Neural cell (in vitro differentiated cells): ENCODE data around the gene NLRP13. TPM values are rescaled to one million over a fixed set of nuclear protein-coding genes. Genes with fewer than 3 reads are reported as not detected.

ENCODE experiments used
- H2AFZ ChIP-seq: fragments of 200-600, 300-800 bp; sonication (generic), shearing (Covaris generic); 2 replicates; pipeline ENCODE4 v1.6.0; 2014; ENCODE audit warnings: low read depth, mild to moderate bottlenecking, antibody characterized with exemption, low read length, moderate library complexity
- H3F3A ChIP-seq: fragments of 200-600 bp; shearing (Covaris generic); 2 replicates; pipeline ENCODE4 v1.6.1; 2016; ENCODE audit warnings: mild to moderate bottlenecking, moderate library complexity, mixed read lengths, antibody characterized with exemption, low read length; ENCODE audit not compliant: insufficient read depth, poor library complexity, severe bottlenecking
- H3K27ac ChIP-seq: fragments of 200-600, 300-800 bp; sonication (generic), shearing (Covaris generic); 2 replicates; pipeline ENCODE4 v1.5.1; 2014; ENCODE audit warnings: mild to moderate bottlenecking, low read length, moderate library complexity
- H3K27me3 ChIP-seq: fragments of 300-800, 200-600 bp; sonication (generic), shearing (Covaris generic); 2 replicates; pipeline ENCODE4 v1.6.0; 2014; ENCODE audit warnings: mild to moderate bottlenecking, low read depth, low read length, moderate library complexity; ENCODE audit not compliant: insufficient read depth
- H3K36me3 ChIP-seq: fragments of 300-800, 200-600 bp; sonication (generic), shearing (Covaris generic); 2 replicates; pipeline ENCODE4 v1.5.1; 2014; ENCODE audit warnings: mild to moderate bottlenecking, antibody characterized with exemption, low read length, moderate library complexity; ENCODE audit not compliant: insufficient read depth
- H3K4me2 ChIP-seq: fragments of 300-800, 200-600 bp; sonication (generic), shearing (Covaris generic); 2 replicates; pipeline ENCODE4 v1.6.0; 2014; ENCODE audit warnings: mild to moderate bottlenecking, low read length
- H3K4me3 ChIP-seq: fragments of 300-800, 200-600 bp; sonication (generic), shearing (Covaris generic); 2 replicates; pipeline ENCODE4 v1.5.1; 2014; ENCODE audit warnings: mild to moderate bottlenecking, low read length, moderate library complexity
- H3K79me2 ChIP-seq: fragments of 200-600 bp; shearing (Covaris generic); replicated peaks from 2 replicates; pipeline ENCODE4 v1.6.0; 2014; ENCODE audit warnings: mild to moderate bottlenecking, low read length, moderate library complexity; ENCODE audit not compliant: insufficient read depth
- H3K9ac ChIP-seq: fragments of 300-800, 200-600 bp; sonication (generic), shearing (Covaris generic); 2 replicates; pipeline ENCODE4 v1.6.1; 2016; ENCODE audit warnings: mild to moderate bottlenecking, low read length, mixed read lengths
- H3K9me2 ChIP-seq: fragments of 200-600 bp; shearing (Covaris generic); 2 replicates; pipeline ENCODE4 v1.6.1; 2016; ENCODE audit warnings: mild to moderate bottlenecking, low read length, mixed read lengths; ENCODE audit not compliant: insufficient read depth
- H3K9me3 ChIP-seq: fragments of 200-600, 300-800 bp; sonication (generic), shearing (Covaris generic); 2 replicates; pipeline ENCODE4 v1.6.1; 2016; ENCODE audit warnings: mild to moderate bottlenecking, mixed run types, low read length, moderate library complexity, mixed read lengths
- H4K20me1 ChIP-seq: fragments of 200-600 bp; shearing (Covaris generic); 2 replicates; pipeline ENCODE4 v1.6.1; 2016; ENCODE audit warnings: mild to moderate bottlenecking, mixed run types; ENCODE audit not compliant: insufficient read depth
- EP300 ChIP-seq: fragments of 450-650 bp; conservative IDR thresholded peaks from 2 replicates; pipeline ENCODE4 v1.6.1; 2014; ENCODE audit warnings: antibody characterized with exemption, mild to moderate bottlenecking, moderate library complexity; ENCODE audit not compliant: poor library complexity, severe bottlenecking
- EZH2 ChIP-seq: fragments of 200-600, 300-800 bp; shearing (Covaris generic), sonication (generic); IDR thresholded peaks from 2 replicates; pipeline ENCODE4 v1.6.1; 2014; ENCODE audit warnings: antibody characterized with exemption, low read length, borderline replicate concordance, mild to moderate bottlenecking; ENCODE audit not compliant: insufficient read depth, poor library complexity, severe bottlenecking
- MXI1 ChIP-seq: fragments of 450-650 bp; conservative IDR thresholded peaks from 2 replicates; pipeline ENCODE4 v1.6.1; 2014; ENCODE audit warnings: antibody characterized with exemption, mild to moderate bottlenecking; ENCODE audit not compliant: poor library complexity, severe bottlenecking
- POLR2AphosphoS5 ChIP-seq: IDR thresholded peaks from 2 replicates; pipeline ENCODE4 v1.6.1; 2012
- RAD21 ChIP-seq: fragments of 450-650 bp; conservative IDR thresholded peaks from 2 replicates; pipeline ENCODE4 v1.6.1; 2014; ENCODE audit warnings: antibody characterized with exemption, mild to moderate bottlenecking, moderate library complexity
- REST ChIP-seq: IDR thresholded peaks from 2 replicates; pipeline ENCODE4 v1.6.1; 2012; ENCODE audit warnings: borderline replicate concordance
- SMC3 ChIP-seq: fragments of 450-650 bp; conservative IDR thresholded peaks from 2 replicates; pipeline ENCODE4 v1.6.1; 2014; ENCODE audit warnings: antibody characterized with exemption, mild to moderate bottlenecking, moderate library complexity; ENCODE audit not compliant: poor library complexity
- TAF1 ChIP-seq: IDR thresholded peaks from 2 replicates; pipeline ENCODE4 v1.6.1; 2012; ENCODE audit warnings: low read depth
- polyA minus RNA-seq: library from RNA; depleted of rRNA, polyadenylated mRNA; stranded (reverse); fragments of >200 nt; gene quantifications from 2 replicates; pipeline ENCODE4 v1.2.3, GENCODE V29; 2014
- polyA plus RNA-seq: library from polyadenylated mRNA; depleted of rRNA; stranded (reverse); fragments of >200 nt; gene quantifications from 2 replicates; pipeline ENCODE4 v1.2.3, GENCODE V29; 2014
- TF ChIP-seq, protein P1 (sequence below): fragments of 450-650 bp; IDR thresholded peaks from 2 replicates; pipeline ENCODE4 v1.5.1; 2014; ENCODE audit warnings: antibody characterized with exemption, mild to moderate bottlenecking, moderate library complexity; ENCODE audit not compliant: poor library complexity, severe bottlenecking

NLRP13 gene
- polyA plus RNA-seq: not detected in 2 replicates
- polyA minus RNA-seq: not detected in 2 replicates

- Histone ChIP-seq H3K79me2 (no peaks in the 10 kb centered on the region), H2AFZ (no peak within 1 kb of the TSS), H3K4me2 (no peak within 1 kb of the TSS), H3K27ac (no peak within 1 kb of the TSS), H3K9me3 (peaks cover 5% of the 10 kb centered on the region), H3K9me2 (no peaks in the 10 kb centered on the region), H3K27me3 (no peaks in the 10 kb centered on the region), H3F3A (no peaks in the 10 kb centered on the region), H3K9ac (no peak within 1 kb of the TSS), H3K4me3 (no peak within 1 kb of the TSS), H4K20me1 (no peaks in the 10 kb centered on the region), H3K36me3 (no peaks in the 10 kb centered on the region)
- no peak for TF ChIP-seq MXI1
- no peak for TF ChIP-seq TAF1
- no peak for TF ChIP-seq EP300
- no peak for TF ChIP-seq RAD21
- TF ChIP-seq EZH2: no peak
- TF ChIP-seq SMC3: no peak
- TF ChIP-seq POLR2AphosphoS5: no peak
- no peak for TF ChIP-seq REST
- TF ChIP-seq, protein P1, sequence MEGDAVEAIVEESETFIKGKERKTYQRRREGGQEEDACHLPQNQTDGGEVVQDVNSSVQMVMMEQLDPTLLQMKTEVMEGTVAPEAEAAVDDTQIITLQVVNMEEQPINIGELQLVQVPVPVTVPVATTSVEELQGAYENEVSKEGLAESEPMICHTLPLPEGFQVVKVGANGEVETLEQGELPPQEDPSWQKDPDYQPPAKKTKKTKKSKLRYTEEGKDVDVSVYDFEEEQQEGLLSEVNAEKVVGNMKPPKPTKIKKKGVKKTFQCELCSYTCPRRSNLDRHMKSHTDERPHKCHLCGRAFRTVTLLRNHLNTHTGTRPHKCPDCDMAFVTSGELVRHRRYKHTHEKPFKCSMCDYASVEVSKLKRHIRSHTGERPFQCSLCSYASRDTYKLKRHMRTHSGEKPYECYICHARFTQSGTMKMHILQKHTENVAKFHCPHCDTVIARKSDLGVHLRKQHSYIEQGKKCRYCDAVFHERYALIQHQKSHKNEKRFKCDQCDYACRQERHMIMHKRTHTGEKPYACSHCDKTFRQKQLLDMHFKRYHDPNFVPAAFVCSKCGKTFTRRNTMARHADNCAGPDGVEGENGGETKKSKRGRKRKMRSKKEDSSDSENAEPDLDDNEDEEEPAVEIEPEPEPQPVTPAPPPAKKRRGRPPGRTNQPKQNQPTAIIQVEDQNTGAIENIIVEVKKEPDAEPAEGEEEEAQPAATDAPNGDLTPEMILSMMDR: no peak
Observed at GRCh38 chr19:55931936-55932386, at the start of gene NLRP13. Gene NLRP13, minus strand, starts transcription at chr19:55932336. Its CDS starts 25 bp downstream, at chr19:55932311.

DNA sequence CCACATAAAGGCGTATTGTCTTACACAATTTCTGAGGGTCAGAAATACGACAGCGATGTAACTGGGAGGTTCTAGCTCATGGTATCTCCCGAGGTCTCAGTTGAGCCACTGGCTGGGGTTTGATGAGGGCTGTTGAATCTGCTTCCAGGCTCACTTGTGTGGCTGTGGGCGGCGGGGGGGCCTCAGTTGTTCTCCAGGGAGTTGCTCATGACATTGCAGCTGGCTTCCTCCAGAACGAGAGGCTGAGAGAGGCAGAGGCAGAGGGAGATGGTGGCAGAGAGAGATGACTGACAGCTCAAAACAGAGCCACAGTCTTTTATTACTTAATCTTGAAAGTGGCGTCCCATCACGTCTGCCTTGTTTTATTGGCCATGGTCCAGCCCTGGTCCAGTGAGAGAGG is 48.3 kb upstream of the NLRP13 start:
- Histone ChIP-seq H3K9me2 (no peaks in the 10 kb centered on the region), H3K79me2 (no peaks in the 10 kb centered on the region), H3K36me3 (no peaks in the 10 kb centered on the region), H3K4me2 (no peak overlapping the region), H3K9me3 (no peaks in the 10 kb centered on the region), H2AFZ (no peak overlapping the region), H4K20me1 (no peaks in the 10 kb centered on the region), H3K4me3 (no peak overlapping the region), H3F3A (no peaks in the 10 kb centered on the region), H3K27me3 (no peaks in the 10 kb centered on the region), H3K27ac (no peak overlapping the region), H3K9ac (no peak overlapping the region)
- no peak for TF ChIP-seq MXI1
- TF ChIP-seq REST: no peak
- TF ChIP-seq, protein P1: no peak
